Lower lobe of right lung (tissue), 2 donors: Measurements from ENCODE around the gene MACF1. TPM values are rescaled to one million over a fixed set of nuclear protein-coding genes. Genes with fewer than 3 reads are reported as not detected.
"Not testable (repeated sequence)": the region's sequence is repeated elsewhere in the genome, so short reads cannot be mapped to it uniquely, and the experiment has no call there.

Experiments
- ATAC-seq, 2 donors: fragments of 200-7000 bp; cut with Tn5 transposase; one replicate each; pipeline ENCODE4 v1.9.1; 2020 to 2022; ENCODE audit warnings: mild to moderate bottlenecking in 2 of 2, moderate library complexity in 2 of 2
- DNase-seq: peaks from one replicate; pipeline ENCODE4 v3.0.0-alpha.2; 2020
- H3K27ac ChIP-seq: fragments of 200-600 bp; one replicate; pipeline ENCODE4 v1.8.0; 2022
- H3K27me3 ChIP-seq: fragments of 200-600 bp; one replicate; pipeline ENCODE4 v1.8.0; 2022; ENCODE audit warnings: low read depth
- H3K36me3 ChIP-seq: fragments of 200-600 bp; one replicate; pipeline ENCODE4 v1.8.0; 2022; ENCODE audit warnings: mild to moderate bottlenecking
- H3K4me1 ChIP-seq: fragments of 200-600 bp; one replicate; pipeline ENCODE4 v1.8.0; 2022
- H3K4me3 ChIP-seq: fragments of 200-600 bp; one replicate; pipeline ENCODE4 v1.8.0; 2022; ENCODE audit warnings: mild to moderate bottlenecking
- H3K9me3 ChIP-seq: fragments of 200-600 bp; one replicate; pipeline ENCODE4 v1.8.0; 2022
- CTCF ChIP-seq: fragments of 200-600 bp; IDR thresholded peaks from one replicate; pipeline ENCODE4 v1.8.0; 2022; ENCODE audit warnings: antibody characterized with exemption, mild to moderate bottlenecking
- intact Hi-C: fragments of 100-400 bp; cut with DNase I; formaldehyde crosslinking; loops from one replicate; pipeline ENCODE4 v1.11.0; 2022
- total RNA-seq: library from RNA; stranded (reverse); fragmentation: NEBNext Ultra II Directional; extraction: Animal tissue kit (Norgen Biotek cat#: 25700); gene quantifications from one replicate; pipeline ENCODE4 v1.2.1, GENCODE V29; 2021
- donor health status: DM: no; HTN: yes; CAD: no; lungs with severe emphysema.

The MACF1 gene
- total RNA-seq, 1 donor from 2014 or later = 506 TPM

GRCh38 chr1:39501666-39502065 is 297.2 kb downstream of the MACF1 start:
- intact Hi-C loops = no loop called here

GRCh38 chr1:39504436-39504835 is 299.9 kb downstream of the MACF1 start:
- H3K27ac ChIP-seq, H3K4me1 ChIP-seq, DNase-seq, intact Hi-C loops, H3K9me3 ChIP-seq, H3K4me3 ChIP-seq, H3K27me3 ChIP-seq, H3K36me3 ChIP-seq, ATAC-seq: not testable (repeated sequence)

More at GRCh38 chr1:39501666-39502065, 297.2 kb downstream of the MACF1 start:
- no peaks in the 10 kb centered on the region for H3K4me1 ChIP-seq
- DNase-seq = no peak
- H3K27me3 ChIP-seq = no peaks in the 10 kb centered on the region
- ATAC-seq = no peak
- no peak overlapping the region for H3K27ac ChIP-seq
- no peak for TF ChIP-seq CTCF
- no peak overlapping the region for H3K4me3 ChIP-seq
- H3K36me3 ChIP-seq = no peaks in the 10 kb centered on the region
- H3K9me3 ChIP-seq = no peaks in the 10 kb centered on the region

- DNase-seq (no peak), ATAC-seq (no peak)
- Histone ChIP-seq H3K4me1 (peaks cover 11% of the 10 kb centered on the region), H3K9me3 (no peaks in the 10 kb centered on the region), H3K27ac (no peak overlapping the region), H3K27me3 (no peaks in the 10 kb centered on the region), H3K36me3 (no peaks in the 10 kb centered on the region), H3K4me3 (no peak overlapping the region)
- no peak for TF ChIP-seq CTCF
- intact Hi-C loops = no loop called here
Measured at GRCh38 chr1:39505289-39505688, 300.8 kb downstream of the MACF1 start.

GRCh38 chr1:39507230-39507928 is 302.9 kb downstream of the MACF1 start:
- intact Hi-C loops = no loop called here
- no peak overlapping the region for H3K4me3 ChIP-seq
- H3K4me1 ChIP-seq = peaks cover 11% of the 10 kb centered on the region
- TF ChIP-seq CTCF = no peak
- H3K27me3 ChIP-seq = no peaks in the 10 kb centered on the region
- no peak for ATAC-seq
- no peaks in the 10 kb centered on the region for H3K9me3 ChIP-seq
- H3K36me3 ChIP-seq = no peaks in the 10 kb centered on the region
- no peak for DNase-seq
- H3K27ac ChIP-seq = no peak overlapping the region

GRCh38 chr1:39508266-39508665 is 303.8 kb downstream of the MACF1 start:
- Histone ChIP-seq H3K27ac (no peak overlapping the region), H3K4me3 (no peak overlapping the region), H3K9me3 (no peaks in the 10 kb centered on the region), H3K36me3 (no peaks in the 10 kb centered on the region), H3K4me1 (peaks cover 11% of the 10 kb centered on the region), H3K27me3 (no peaks in the 10 kb centered on the region)
- DNase-seq (no peak), ATAC-seq (no peak)
- no peak for TF ChIP-seq CTCF
- intact Hi-C loops = no loop called here

GRCh38 chr1:39508857-39509305 is 304.4 kb downstream of the MACF1 start:
- intact Hi-C loops = no loop called here
- H3K27ac ChIP-seq = no peak overlapping the region

More at GRCh38 chr1:39508857-39509305, 304.4 kb downstream of the MACF1 start:
- H3K9me3 ChIP-seq = no peaks in the 10 kb centered on the region
- no peak overlapping the region for H3K4me3 ChIP-seq
- H3K27me3 ChIP-seq = no peaks in the 10 kb centered on the region
- TF ChIP-seq CTCF = no peak
- no peaks in the 10 kb centered on the region for H3K36me3 ChIP-seq
- H3K4me1 ChIP-seq = peaks cover 11% of the 10 kb centered on the region
- DNase-seq (no peak), ATAC-seq (no peak)
